Effector memory CD4-positive, alpha-beta T cell (primary cell): ENCODE results near the gene SOWAHA.
"Not testable (repeated sequence)": the region's sequence is repeated elsewhere in the genome, so short reads cannot be mapped to it uniquely, and the experiment has no call there.

Experiments used
- DNase-seq, 3 donors: peaks; one replicate each; pipeline ENCODE4 v3.0.0-alpha.2; 2020
- H3K27ac ChIP-seq: 2 replicates; pipeline ENCODE4 v1.7.0; 2013; ENCODE audit warnings: mild to moderate bottlenecking, low read length, moderate library complexity; ENCODE audit not compliant: insufficient read depth, poor library complexity, severe bottlenecking
- H3K27me3 ChIP-seq: replicated peaks from 2 replicates; pipeline ENCODE4 v1.7.0; 2013; ENCODE audit warnings: mild to moderate bottlenecking, low read length; ENCODE audit not compliant: insufficient read depth, control insufficient read depth, poor library complexity, severe bottlenecking
- H3K36me3 ChIP-seq: 2 replicates; pipeline ENCODE4 v1.7.0; 2013; ENCODE audit warnings: mild to moderate bottlenecking, low read length, moderate library complexity; ENCODE audit not compliant: control insufficient read depth, insufficient read depth
- H3K4me1 ChIP-seq: 2 replicates; pipeline ENCODE4 v1.7.0; 2013; ENCODE audit warnings: low read length, mild to moderate bottlenecking; ENCODE audit not compliant: control insufficient read depth, insufficient read depth, poor library complexity, severe bottlenecking
- H3K4me3 ChIP-seq: 2 replicates; pipeline ENCODE4 v1.7.0; 2013; ENCODE audit warnings: low read length, low read depth, mild to moderate bottlenecking; ENCODE audit not compliant: insufficient read depth, poor library complexity, severe bottlenecking
- H3K9me3 ChIP-seq: 2 replicates; pipeline ENCODE4 v1.7.0; 2013; ENCODE audit warnings: mild to moderate bottlenecking, low read length, moderate library complexity; ENCODE audit not compliant: control insufficient read depth

Gene SOWAHA

GRCh38 chr5:132841305-132841704 is 28.2 kb downstream of the SOWAHA start:
- no peaks in the 10 kb centered on the region for H3K4me1 ChIP-seq
- no peak overlapping the region for H3K4me3 ChIP-seq
- H3K27ac ChIP-seq: no peak overlapping the region
- no peak for DNase-seq
- no peaks in the 10 kb centered on the region for H3K36me3 ChIP-seq
- no peaks in the 10 kb centered on the region for H3K27me3 ChIP-seq
- H3K9me3 ChIP-seq: no peaks in the 10 kb centered on the region

- DNase-seq: no peak
- H3K27me3 ChIP-seq: no peaks in the 10 kb centered on the region
- H3K4me3 ChIP-seq: no peak overlapping the region
- H3K36me3 ChIP-seq: no peaks in the 10 kb centered on the region
- no peaks in the 10 kb centered on the region for H3K9me3 ChIP-seq
- H3K4me1 ChIP-seq: no peaks in the 10 kb centered on the region
- no peak overlapping the region for H3K27ac ChIP-seq
Observed at GRCh38 chr5:132848270-132848669, 35.2 kb downstream of the SOWAHA start.

GRCh38 chr5:132849347-132849746 is 36.2 kb downstream of the SOWAHA start:
- no peaks in the 10 kb centered on the region for H3K36me3 ChIP-seq
- DNase-seq: no peak
- no peaks in the 10 kb centered on the region for H3K27me3 ChIP-seq
- H3K27ac ChIP-seq: no peak overlapping the region
- no peaks in the 10 kb centered on the region for H3K9me3 ChIP-seq
- no peak overlapping the region for H3K4me3 ChIP-seq
- H3K4me1 ChIP-seq: peaks cover 3% of the 10 kb centered on the region

- no peak for DNase-seq
- Histone ChIP-seq H3K36me3 (no peaks in the 10 kb centered on the region), H3K4me3 (no peak overlapping the region), H3K9me3 (no peaks in the 10 kb centered on the region), H3K4me1 (peaks cover 3% of the 10 kb centered on the region), H3K27ac (no peak overlapping the region), H3K27me3 (no peaks in the 10 kb centered on the region)
Observed at GRCh38 chr5:132850066-132850465, 37.0 kb downstream of the SOWAHA start.

- H3K9me3 ChIP-seq: no peaks in the 10 kb centered on the region
- no peaks in the 10 kb centered on the region for H3K36me3 ChIP-seq
- H3K4me1 ChIP-seq: peaks cover 3% of the 10 kb centered on the region
- H3K27ac ChIP-seq: no peak overlapping the region
- H3K4me3 ChIP-seq: no peak overlapping the region
- DNase-seq: no peak
- H3K27me3 ChIP-seq: no peaks in the 10 kb centered on the region
Observed at GRCh38 chr5:132853323-132853722, 40.2 kb downstream of the SOWAHA start.

- Histone ChIP-seq H3K4me1 (peaks cover 3% of the 10 kb centered on the region), H3K36me3 (no peaks in the 10 kb centered on the region), H3K9me3 (no peaks in the 10 kb centered on the region), H3K27me3 (no peaks in the 10 kb centered on the region), H3K4me3 (no peak overlapping the region), H3K27ac (no peak overlapping the region)
- DNase-seq: no peak
Observed at GRCh38 chr5:132853790-132854189, 40.7 kb downstream of the SOWAHA start.

GRCh38 chr5:132854301-132854700 is 41.2 kb downstream of the SOWAHA start:
- Histone ChIP-seq H3K36me3 (no peaks in the 10 kb centered on the region), H3K27me3 (no peaks in the 10 kb centered on the region)

GRCh38 chr5:132854992-132855391 is 41.9 kb downstream of the SOWAHA start:
- H3K4me1 ChIP-seq, DNase-seq, H3K27me3 ChIP-seq, H3K4me3 ChIP-seq, H3K36me3 ChIP-seq, H3K9me3 ChIP-seq, H3K27ac ChIP-seq: not testable (repeated sequence)

More at GRCh38 chr5:132854301-132854700, 41.2 kb downstream of the SOWAHA start:
- H3K9me3 ChIP-seq: no peaks in the 10 kb centered on the region
- no peak for DNase-seq
- H3K4me1 ChIP-seq: peaks cover 3% of the 10 kb centered on the region
- H3K4me3 ChIP-seq: no peak overlapping the region
- no peak overlapping the region for H3K27ac ChIP-seq

GRCh38 chr5:132856011-132856410 is 42.9 kb downstream of the SOWAHA start:
- Histone ChIP-seq H3K4me1 (peaks cover 3% of the 10 kb centered on the region), H3K4me3 (no peak overlapping the region), H3K27ac (no peak overlapping the region), H3K27me3 (no peaks in the 10 kb centered on the region), H3K9me3 (no peaks in the 10 kb centered on the region), H3K36me3 (no peaks in the 10 kb centered on the region)
- DNase-seq: no peak

- no peak for DNase-seq
- H3K27ac ChIP-seq: no peak overlapping the region
- no peaks in the 10 kb centered on the region for H3K9me3 ChIP-seq
- no peaks in the 10 kb centered on the region for H3K36me3 ChIP-seq
- H3K4me3 ChIP-seq: no peak overlapping the region
- H3K4me1 ChIP-seq: no peaks in the 10 kb centered on the region
- H3K27me3 ChIP-seq: no peaks in the 10 kb centered on the region
Observed at GRCh38 chr5:132859889-132860437, 46.9 kb downstream of the SOWAHA start.
